EH (cell line): Measurements from ENCODE around the gene ZDHHC23.

ENCODE experiments used
- DNase-seq: peaks from one replicate; pipeline ENCODE4 v3.0.0-alpha.2; 2015; ENCODE audit warnings: low read depth

The ZDHHC23 gene

DNA sequence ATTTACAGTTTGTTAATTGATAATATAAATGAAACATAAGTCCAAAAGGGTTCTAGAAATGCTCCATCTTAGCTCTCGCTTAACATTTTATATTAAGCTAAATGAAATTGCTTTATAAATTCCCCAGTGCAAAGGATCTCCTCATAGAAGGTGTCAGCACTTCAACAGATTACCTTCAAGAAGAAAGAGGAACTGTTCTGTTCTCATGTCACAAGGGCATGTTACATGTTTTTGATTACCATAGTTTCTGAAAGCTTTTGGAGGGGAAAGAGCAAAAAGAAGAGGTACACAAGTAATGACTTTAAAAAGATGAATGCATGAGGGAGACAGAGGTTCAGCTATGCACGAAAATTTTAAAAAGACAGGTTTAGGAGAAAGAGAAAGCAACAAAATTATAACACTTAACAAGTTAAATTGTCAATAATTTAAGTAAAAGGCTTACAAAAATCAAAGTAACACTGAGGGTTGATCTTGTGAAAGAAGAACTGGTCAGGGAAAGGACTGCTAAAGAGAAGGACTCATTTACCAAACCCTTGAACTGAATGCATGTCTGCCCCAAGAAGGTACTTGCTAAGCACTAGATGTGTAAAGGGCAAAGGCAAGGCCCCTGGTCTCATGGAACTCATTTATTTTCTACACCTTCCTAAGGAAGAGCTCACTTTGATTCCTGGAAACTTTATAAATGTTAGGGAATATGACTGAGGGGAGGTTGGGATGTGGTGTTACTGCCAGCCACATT lies 63.4 kb downstream of the ZDHHC23 start:
- DNase-seq: no peak
